Thyroid gland (tissue), 4 donors: Measurements from ENCODE around the gene MPST. TPM values are rescaled to one million over a fixed set of nuclear protein-coding genes. Genes with fewer than 3 reads are reported as not detected.

Source experiments
- DNase-seq, 2 donors: peaks; one replicate each; pipeline ENCODE4 v3.0.0-alpha.2; 2019
- H3K27ac ChIP-seq, 3 donors: fragments of 200-600 bp; sonication (generic); 1 replicate in 2 of 3; 2 replicates in 1 of 3; pipeline ENCODE4 v1.5.1; 2016 to 2019; ENCODE audit warnings: mild to moderate bottlenecking in 1 of 3, moderate library complexity in 1 of 3
- H3K27me3 ChIP-seq: fragments of 200-600 bp; sonication (generic); one replicate; pipeline ENCODE4 v1.5.1; 2019
- H3K36me3 ChIP-seq, 2 donors: fragments of 200-600 bp; sonication (generic); one replicate each; pipeline ENCODE4 v1.5.1; 2016 to 2019
- H3K4me1 ChIP-seq, 2 donors: fragments of 200-600 bp; sonication (generic); one replicate each; pipeline ENCODE4 v1.5.1; 2017 to 2019
- H3K4me3 ChIP-seq, 3 donors: fragments of 200-600 bp; sonication (generic); replicated peaks in 1 of 3; 1 replicate in 2 of 3; 2 replicates in 1 of 3; pipeline ENCODE4 v1.5.1; 2016; ENCODE audit warnings: mild to moderate bottlenecking in 1 of 3
- H3K9me3 ChIP-seq: fragments of 200-600 bp; sonication (generic); one replicate; pipeline ENCODE4 v1.5.1; 2017
- POLR2A ChIP-seq, 2 donors: fragments of 450-650 bp; IDR thresholded peaks; one replicate each; pipeline ENCODE4 v1.6.1; 2017; ENCODE audit warnings: antibody characterized with exemption in 2 of 2, mild to moderate bottlenecking in 2 of 2, moderate library complexity in 1 of 2
- WGBS, 2 donors: methylation state at CpG; one replicate each; pipeline ENCODE4 v1.1.5; 2017; 5-methylcytosine and 5-hydroxymethylcytosine counted together
- intact Hi-C: fragments of 100-400 bp; cut with DNase I; formaldehyde crosslinking; loops from one replicate; pipeline ENCODE4 v1.15.1; 2023
- total RNA-seq, 4 donors: library from RNA; depleted of rRNA; stranded (reverse); fragments of >200 nt; gene quantifications; one replicate each; pipeline ENCODE4 v1.2.3, GENCODE V29; 2016
- TF ChIP-seq, protein P1 (sequence below), 6 experiments: fragments of 200-600 bp in 3 of 6; fragments of 450-650 bp in 3 of 6; sonication (generic) in 3 of 6; IDR thresholded peaks; one replicate each; pipeline ENCODE4 v1.5.1; 2016 to 2019; ENCODE audit warnings: antibody characterized with exemption in 6 of 6, mild to moderate bottlenecking in 2 of 6, inconsistent platforms in 1 of 6, moderate library complexity in 1 of 6

MPST gene
- total RNA-seq, 4 donors from 2014 or later: 67.7 to 102 (median 93.6) TPM

DNA sequence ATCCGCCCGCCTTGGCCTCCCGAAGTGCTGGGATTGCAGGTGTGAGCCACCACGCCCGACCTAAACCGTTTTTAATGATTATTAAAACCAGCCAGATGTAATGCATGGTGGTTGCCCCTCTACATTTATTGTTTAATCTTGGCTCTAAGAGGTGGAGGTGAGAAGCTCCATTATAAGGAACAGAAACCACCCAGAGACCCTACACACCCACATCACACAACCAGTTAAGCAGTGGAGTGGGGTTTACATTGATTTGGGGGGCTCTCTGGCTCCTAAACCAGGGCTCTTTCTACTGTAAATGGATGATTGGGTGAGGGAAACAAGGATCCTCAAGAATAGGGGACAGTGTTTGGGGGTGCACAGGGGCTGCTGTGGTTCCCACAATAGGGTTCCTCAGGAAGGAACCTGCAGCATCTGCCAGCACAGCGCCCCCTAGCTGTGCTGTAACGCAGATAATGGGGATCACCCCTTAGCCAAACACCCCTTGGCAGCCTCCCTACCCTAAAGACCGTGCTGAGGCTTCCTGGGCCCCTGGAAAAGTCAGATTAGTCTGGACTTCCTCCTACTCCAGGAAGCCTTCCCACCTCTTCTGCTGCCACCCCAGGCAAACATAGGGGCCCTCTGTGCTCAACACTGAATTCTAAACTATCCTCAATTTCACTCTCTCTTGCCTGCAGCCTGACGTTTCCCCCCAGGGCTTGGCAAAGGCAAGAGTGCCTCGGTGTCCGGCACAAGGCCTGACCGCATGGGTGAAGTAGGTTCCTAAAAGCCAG lies 2.4 kb downstream of the MPST start:
- DNase-seq: peak in 1 of 2 donors; percentile 32
- TF ChIP-seq, protein P1, sequence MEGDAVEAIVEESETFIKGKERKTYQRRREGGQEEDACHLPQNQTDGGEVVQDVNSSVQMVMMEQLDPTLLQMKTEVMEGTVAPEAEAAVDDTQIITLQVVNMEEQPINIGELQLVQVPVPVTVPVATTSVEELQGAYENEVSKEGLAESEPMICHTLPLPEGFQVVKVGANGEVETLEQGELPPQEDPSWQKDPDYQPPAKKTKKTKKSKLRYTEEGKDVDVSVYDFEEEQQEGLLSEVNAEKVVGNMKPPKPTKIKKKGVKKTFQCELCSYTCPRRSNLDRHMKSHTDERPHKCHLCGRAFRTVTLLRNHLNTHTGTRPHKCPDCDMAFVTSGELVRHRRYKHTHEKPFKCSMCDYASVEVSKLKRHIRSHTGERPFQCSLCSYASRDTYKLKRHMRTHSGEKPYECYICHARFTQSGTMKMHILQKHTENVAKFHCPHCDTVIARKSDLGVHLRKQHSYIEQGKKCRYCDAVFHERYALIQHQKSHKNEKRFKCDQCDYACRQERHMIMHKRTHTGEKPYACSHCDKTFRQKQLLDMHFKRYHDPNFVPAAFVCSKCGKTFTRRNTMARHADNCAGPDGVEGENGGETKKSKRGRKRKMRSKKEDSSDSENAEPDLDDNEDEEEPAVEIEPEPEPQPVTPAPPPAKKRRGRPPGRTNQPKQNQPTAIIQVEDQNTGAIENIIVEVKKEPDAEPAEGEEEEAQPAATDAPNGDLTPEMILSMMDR (IDR thresholded peaks at IDR 0.05): peak; percentile 36 to 74 (median 46)
- TF ChIP-seq POLR2A (IDR thresholded peaks at IDR 0.05): no peak
- 77 to 78% methylated on average over 12 to 13 of the region's 13 CpGs for WGBS, 2 donors
- Histone ChIP-seq H3K27ac (no peak overlapping the region), H3K4me3 (no peak overlapping the region), H3K4me1 (peaks cover 8 to 64% of the 10 kb centered on the region in 2 donors), H3K36me3 (peaks cover 0 to 14% of the 10 kb centered on the region in 2 donors), H3K9me3 (no peaks in the 10 kb centered on the region), H3K27me3 (no peaks in the 10 kb centered on the region)
- intact Hi-C loops: no loop called here

DNA sequence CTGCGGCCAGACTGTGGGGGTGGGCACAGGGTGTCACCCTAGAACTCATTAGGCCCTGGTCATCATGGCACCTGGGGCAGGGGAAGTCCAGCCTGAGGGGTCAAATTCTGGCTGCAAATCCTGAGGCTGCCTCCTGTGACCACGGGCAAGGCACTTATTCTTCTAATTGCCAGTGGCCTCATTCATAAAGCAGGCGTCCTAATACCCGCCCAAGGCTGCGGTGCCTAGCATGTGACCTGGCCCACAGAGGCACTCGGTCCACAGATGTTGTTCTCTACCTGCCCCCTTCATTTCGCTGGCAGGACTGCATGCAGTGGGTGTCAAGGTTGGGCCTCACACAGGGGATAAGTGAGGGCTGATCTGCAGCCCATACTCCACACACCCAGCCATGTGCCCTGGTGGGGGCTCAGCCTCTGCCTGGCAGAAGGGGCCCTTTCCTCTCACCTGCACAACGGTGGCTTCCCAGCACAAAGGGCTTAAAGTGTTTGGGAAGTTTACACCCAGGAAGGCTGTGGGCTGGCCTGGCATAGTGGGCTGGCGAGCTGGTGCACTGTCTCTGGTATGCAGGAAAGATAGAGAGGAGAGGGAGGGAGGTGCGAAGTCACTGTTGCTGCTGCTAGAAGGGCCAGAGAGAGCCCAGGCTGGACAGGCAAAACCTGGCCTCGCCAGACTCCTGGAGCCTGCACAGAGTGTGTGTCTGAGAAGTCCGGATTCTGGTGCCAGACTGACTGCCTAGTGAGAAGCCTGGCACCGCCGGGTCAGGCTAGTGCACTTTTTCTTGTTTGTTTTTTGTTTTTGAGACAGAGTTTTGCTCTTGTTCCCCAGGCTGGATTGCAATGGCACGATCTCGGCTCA lies 3.2 kb downstream of the MPST start:
- Histone ChIP-seq H3K9me3 (no peaks in the 10 kb centered on the region), H3K36me3 (peaks cover 0 to 18% of the 10 kb centered on the region in 2 donors), H3K4me1 (peaks cover 8 to 58% of the 10 kb centered on the region in 2 donors), H3K27ac (no peak overlapping the region), H3K27me3 (no peaks in the 10 kb centered on the region), H3K4me3 (no peak overlapping the region)
- TF ChIP-seq, protein P1 (IDR thresholded peaks at IDR 0.05): no peak
- no peak for TF ChIP-seq POLR2A (IDR thresholded peaks at IDR 0.05)
- intact Hi-C loops: no loop called here
- 78 to 85% methylated on average over 15 of the region's 16 CpGs for WGBS, 2 donors
- DNase-seq: peak in 1 of 2 donors; percentile 24

DNA sequence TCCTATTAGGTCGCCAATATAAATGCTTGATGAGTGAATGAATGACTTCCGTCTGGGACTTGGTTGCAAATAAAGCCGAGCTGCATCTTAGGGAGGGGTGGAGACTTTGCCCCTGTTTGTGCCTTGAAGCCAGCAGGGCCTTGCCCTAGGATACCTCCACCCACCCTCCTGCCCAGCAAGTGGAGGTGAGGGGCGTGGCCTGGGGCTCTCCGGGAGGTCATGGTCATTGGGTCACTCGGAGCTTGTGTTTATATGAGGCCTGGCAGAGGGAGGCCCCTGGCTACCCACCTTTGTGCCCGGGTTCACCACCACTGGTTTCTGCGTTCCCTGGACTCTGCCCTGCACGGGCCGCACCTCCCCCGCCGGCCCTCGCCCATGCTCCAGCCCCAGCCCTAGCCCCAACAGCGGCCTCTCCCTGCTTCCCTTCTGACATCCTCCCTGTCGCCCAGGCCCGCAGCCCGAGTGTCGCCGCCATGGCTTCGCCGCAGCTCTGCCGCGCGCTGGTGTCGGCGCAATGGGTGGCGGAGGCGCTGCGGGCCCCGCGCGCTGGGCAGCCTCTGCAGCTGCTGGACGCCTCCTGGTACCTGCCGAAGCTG lies 4.3 kb downstream of the MPST start:
- H3K36me3 ChIP-seq: peaks cover 0 to 20% of the 10 kb centered on the region in 2 donors

DNA sequence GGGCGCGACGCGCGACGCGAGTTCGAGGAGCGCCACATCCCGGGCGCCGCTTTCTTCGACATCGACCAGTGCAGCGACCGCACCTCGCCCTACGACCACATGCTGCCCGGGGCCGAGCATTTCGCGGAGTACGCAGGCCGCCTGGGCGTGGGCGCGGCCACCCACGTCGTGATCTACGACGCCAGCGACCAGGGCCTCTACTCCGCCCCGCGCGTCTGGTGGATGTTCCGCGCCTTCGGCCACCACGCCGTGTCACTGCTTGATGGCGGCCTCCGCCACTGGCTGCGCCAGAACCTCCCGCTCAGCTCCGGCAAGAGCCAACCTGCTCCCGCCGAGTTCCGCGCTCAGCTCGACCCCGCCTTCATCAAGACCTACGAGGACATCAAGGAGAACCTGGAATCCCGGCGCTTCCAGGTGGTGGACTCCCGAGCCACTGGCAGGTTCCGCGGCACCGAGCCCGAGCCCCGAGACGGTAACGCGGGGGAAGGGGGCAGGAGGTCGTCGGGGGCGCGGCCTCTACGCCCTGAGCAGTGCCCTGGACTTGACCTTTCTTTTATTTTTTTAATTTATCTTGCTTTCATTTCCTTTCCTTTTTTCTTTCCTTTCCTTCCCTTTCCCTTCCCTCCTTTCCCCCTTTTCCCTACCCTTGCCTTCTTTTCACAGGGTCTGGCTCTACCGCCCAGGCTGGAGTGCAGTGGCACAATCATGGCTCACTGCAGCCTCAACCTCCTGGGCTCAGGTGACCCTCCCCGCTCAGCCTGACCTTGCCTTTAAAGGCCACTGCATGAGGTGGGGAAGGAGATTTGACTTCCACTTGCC lies 5.0 kb downstream of the MPST start:
- Histone ChIP-seq H3K4me1 (peaks cover 0 to 49% of the 10 kb centered on the region in 2 donors), H3K4me3 (no peak overlapping the region), H3K27me3 (no peaks in the 10 kb centered on the region), H3K9me3 (no peaks in the 10 kb centered on the region), H3K27ac (peak overlapping the region in 1 of 3 donors; percentile 53), H3K36me3 (peaks cover 2 to 26% of the 10 kb centered on the region in 2 donors)
- intact Hi-C loops: no loop called here
- no peak for DNase-seq
- TF ChIP-seq POLR2A (IDR thresholded peaks at IDR 0.05): no peak
- TF ChIP-seq, protein P1 (IDR thresholded peaks at IDR 0.05): no peak
- 95 to 96% methylated on average over 63 to 71 of the region's 71 CpGs for WGBS, 2 donors

More for the DNA sequence above, 4.3 kb downstream of the MPST start:
- Histone ChIP-seq H3K27me3 (no peaks in the 10 kb centered on the region), H3K9me3 (no peaks in the 10 kb centered on the region), H3K4me1 (peaks cover 0 to 49% of the 10 kb centered on the region in 2 donors), H3K4me3 (no peak overlapping the region), H3K27ac (no peak overlapping the region)
- intact Hi-C loops: no loop called here
- TF ChIP-seq, protein P1 (IDR thresholded peaks at IDR 0.05): no peak
- no peak for TF ChIP-seq POLR2A (IDR thresholded peaks at IDR 0.05)
- WGBS, 2 donors: 93 to 95% methylated on average over 32 to 34 of the region's 34 CpGs
- no peak for DNase-seq
